PFSK-1 (cell line): ENCODE measurements around the gene COX6A1.

Experiments used
- POLR2AphosphoS5 ChIP-seq: IDR thresholded peaks from 2 replicates; pipeline ENCODE4 v1.6.1; 2012; ENCODE audit warnings: low read depth, mild to moderate bottlenecking, control low read depth, low read length, moderate library complexity
- TF ChIP-seq, protein P1 (sequence below), 2 experiments: IDR thresholded peaks; 2 replicates each; pipeline versions ENCODE4 v1.6.1 to v1.8.0; 2011 to 2012; ENCODE audit warnings: low read depth in 2 of 2, low read length in 2 of 2, control low read depth in 1 of 2, inconsistent platforms in 1 of 2, mild to moderate bottlenecking in 1 of 2, moderate library complexity in 1 of 2; ENCODE audit not compliant: insufficient read depth in 1 of 2

DNA sequence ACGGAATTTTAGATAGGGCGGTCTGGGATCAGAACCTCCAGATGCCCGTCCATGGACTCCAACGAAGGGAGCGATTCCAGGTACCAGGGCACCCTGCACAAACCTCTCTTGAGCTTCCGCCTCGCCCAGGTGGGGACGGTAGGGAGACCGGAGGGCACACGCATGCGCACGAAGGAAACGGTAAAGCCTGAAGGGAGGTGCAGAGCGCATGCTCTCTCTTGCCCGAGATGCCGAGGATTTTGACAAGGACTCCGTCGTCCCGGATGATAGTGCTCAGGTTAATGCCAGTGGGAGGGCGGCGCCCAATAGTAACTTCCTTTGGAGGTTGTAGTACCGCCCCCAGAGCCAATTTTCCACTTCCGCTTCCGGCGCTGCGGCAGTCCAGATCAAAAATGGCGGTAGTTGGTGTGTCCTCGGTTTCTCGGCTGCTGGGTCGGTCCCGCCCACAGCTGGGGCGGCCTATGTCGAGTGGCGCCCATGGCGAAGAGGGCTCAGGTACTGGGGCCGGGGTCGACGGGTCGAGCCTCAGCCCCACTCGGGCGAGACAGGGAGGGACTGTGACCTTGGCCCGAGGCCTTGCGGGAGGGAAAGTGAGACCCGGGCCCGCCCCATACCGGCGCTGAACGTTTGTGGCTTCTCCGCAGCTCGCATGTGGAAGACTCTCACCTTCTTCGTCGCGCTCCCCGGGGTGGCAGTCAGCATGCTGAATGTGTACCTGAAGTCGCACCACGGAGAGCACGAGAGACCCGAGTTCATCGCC, at the start of gene COX6A1:
- TF ChIP-seq POLR2AphosphoS5 = peak; percentile 94
- TF ChIP-seq, protein P1, sequence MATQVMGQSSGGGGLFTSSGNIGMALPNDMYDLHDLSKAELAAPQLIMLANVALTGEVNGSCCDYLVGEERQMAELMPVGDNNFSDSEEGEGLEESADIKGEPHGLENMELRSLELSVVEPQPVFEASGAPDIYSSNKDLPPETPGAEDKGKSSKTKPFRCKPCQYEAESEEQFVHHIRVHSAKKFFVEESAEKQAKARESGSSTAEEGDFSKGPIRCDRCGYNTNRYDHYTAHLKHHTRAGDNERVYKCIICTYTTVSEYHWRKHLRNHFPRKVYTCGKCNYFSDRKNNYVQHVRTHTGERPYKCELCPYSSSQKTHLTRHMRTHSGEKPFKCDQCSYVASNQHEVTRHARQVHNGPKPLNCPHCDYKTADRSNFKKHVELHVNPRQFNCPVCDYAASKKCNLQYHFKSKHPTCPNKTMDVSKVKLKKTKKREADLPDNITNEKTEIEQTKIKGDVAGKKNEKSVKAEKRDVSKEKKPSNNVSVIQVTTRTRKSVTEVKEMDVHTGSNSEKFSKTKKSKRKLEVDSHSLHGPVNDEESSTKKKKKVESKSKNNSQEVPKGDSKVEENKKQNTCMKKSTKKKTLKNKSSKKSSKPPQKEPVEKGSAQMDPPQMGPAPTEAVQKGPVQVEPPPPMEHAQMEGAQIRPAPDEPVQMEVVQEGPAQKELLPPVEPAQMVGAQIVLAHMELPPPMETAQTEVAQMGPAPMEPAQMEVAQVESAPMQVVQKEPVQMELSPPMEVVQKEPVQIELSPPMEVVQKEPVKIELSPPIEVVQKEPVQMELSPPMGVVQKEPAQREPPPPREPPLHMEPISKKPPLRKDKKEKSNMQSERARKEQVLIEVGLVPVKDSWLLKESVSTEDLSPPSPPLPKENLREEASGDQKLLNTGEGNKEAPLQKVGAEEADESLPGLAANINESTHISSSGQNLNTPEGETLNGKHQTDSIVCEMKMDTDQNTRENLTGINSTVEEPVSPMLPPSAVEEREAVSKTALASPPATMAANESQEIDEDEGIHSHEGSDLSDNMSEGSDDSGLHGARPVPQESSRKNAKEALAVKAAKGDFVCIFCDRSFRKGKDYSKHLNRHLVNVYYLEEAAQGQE (IDR thresholded peaks at IDR 0.05; ENCODE audit: insufficient read depth in 1 of 2, low read depth in 2 of 2, low read length in 2 of 2) = no peak; a peak in 1 of 4 replicates
